ENCODE measurements around the gene EFCAB6. TPM values are rescaled to one million over a fixed set of nuclear protein-coding genes. Genes with fewer than 3 reads are reported as not detected.

Gene EFCAB6
- total and polyA plus RNA-seq, 10 of the 15 experiments (the other 5 are each of a cell fraction or from before 2014, with no cell fraction given): 0.05 to 0.42 (median 0.19) TPM

GRCh38 chr22:43543522-43544288 is 268.4 kb downstream of the EFCAB6 start (continued):
- TF ChIP-seq MEF2B (IDR thresholded peaks at IDR 0.05; ENCODE audit: partially characterized antibody, poor library complexity, severe bottlenecking): no peak
- TF ChIP-seq PRDM15 (CRISPR knock-in tag; IDR thresholded peaks at IDR 0.05): no peak
- TF ChIP-seq EED (IDR thresholded peaks at IDR 0.05; ENCODE audit: low read depth): no peak
- no peak for TF ChIP-seq USF2 (IDR thresholded peaks at IDR 0.05; ENCODE audit: borderline replicate concordance, low read depth, low read length)
- TF ChIP-seq BCL3 (IDR thresholded peaks at IDR 0.05; ENCODE audit: borderline replicate concordance, insufficient read depth, low read depth, low read length, poor library complexity, severe bottlenecking): no peak
- TF ChIP-seq CREM (IDR thresholded peaks at IDR 0.05; ENCODE audit: low read depth): no peak
- TF ChIP-seq MXI1 (IDR thresholded peaks at IDR 0.05; ENCODE audit: low read depth, low read length): no peak

Measured in GM12878 (cell line).